ENCODE data around the gene TSHZ2.
"Not testable (repeated sequence)": the region's sequence is repeated elsewhere in the genome, so short reads cannot be mapped to it uniquely, and the experiment has no call there.

Gene TSHZ2

DNA sequence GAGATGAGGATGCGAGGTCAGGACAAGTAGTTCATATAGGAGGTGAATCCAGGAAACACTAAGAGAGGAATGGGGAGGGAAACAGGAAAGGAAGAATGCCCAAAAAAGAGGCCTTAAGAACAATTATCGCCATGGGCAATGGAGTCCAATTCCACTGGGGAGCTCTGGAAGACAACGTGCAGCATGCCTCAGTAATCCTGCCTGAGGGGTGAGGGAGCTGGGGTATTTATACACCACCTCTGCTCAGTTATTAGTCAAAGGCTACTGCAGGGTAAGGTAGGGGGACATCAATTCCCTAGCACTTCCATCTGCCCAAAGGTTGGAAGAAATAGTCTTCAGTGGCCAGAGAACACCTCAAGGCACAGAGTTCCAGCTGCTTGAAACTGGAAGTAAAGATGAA, 525.1 kb downstream of the TSHZ2 start:
- H3K36me3 ChIP-seq (ENCODE audit: control insufficient read depth, insufficient read depth, low read length, severe bottlenecking), result no peaks in the 10 kb centered on the region
- no peaks in the 10 kb centered on the region for H3K9me3 ChIP-seq (ENCODE audit: control insufficient read depth, low read length)
- no peak overlapping the region for H3K9ac ChIP-seq (ENCODE audit: low read length)
- no peak overlapping the region for H3K4me3 ChIP-seq (ENCODE audit: low read length)
- peaks cover 13% of the 10 kb centered on the region for H3K4me1 ChIP-seq (ENCODE audit: control insufficient read depth, insufficient read depth, low read length)
- no peak for DNase-seq (ENCODE audit: low read depth)
- H3K27me3 ChIP-seq (replicated peaks; ENCODE audit: control insufficient read depth, insufficient read depth, low read length), result no peaks in the 10 kb centered on the region

DNA sequence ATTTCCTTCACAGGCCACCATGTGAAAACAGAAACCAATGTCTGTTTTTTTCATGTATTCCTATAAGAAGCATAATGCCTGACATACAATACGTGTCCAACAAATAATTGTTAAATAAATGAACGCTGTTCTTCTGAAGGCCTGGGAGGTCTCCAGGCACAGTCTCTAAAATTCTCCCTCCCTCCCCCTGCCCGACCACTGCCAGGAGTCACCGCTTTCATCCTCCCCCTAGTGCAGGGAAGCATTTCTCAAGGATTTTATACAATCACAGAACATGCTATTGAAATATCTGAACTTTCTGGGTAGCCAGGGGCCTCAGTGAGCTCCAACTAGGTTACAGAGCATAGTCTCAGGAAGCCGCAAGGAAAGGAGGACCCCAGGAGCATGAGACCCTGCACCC, 526.2 kb downstream of the TSHZ2 start:
- peaks cover 2% of the 10 kb centered on the region for H3K4me1 ChIP-seq (ENCODE audit: control insufficient read depth, insufficient read depth, low read length)

DNA sequence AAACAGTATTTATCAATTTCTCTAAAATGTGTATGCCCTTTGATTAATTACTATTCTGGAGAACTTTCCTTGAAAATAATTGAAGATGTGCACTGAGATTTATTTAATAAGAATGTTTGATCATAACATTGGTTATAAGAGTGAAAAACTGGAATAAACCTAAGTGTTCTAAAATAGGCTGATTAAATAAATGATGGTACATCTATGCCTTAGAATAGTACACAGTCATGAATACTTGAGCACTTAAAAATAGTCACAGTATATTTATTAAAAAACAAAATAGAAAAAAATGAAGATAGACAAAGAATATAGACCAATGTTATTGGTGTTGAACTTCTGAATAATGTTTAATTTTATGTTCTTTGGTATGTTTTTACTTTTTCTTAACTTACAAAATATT, 528.5 kb downstream of the TSHZ2 start:
- Histone ChIP-seq H3K4me3 (ENCODE audit: low read length) (no peak overlapping the region), H3K4me1 (ENCODE audit: control insufficient read depth, insufficient read depth, low read length) (no peaks in the 10 kb centered on the region), H3K9ac (ENCODE audit: low read length) (no peak overlapping the region), H3K9me3 (ENCODE audit: control insufficient read depth, low read length) (no peaks in the 10 kb centered on the region), H3K36me3 (ENCODE audit: control insufficient read depth, insufficient read depth, low read length, severe bottlenecking) (no peaks in the 10 kb centered on the region), H3K27me3 (replicated peaks; ENCODE audit: control insufficient read depth, insufficient read depth, low read length) (no peaks in the 10 kb centered on the region)
- no peak for DNase-seq (ENCODE audit: low read depth)

More for the DNA sequence above, 526.2 kb downstream of the TSHZ2 start:
- DNase-seq (ENCODE audit: low read depth), result no peak
- Histone ChIP-seq H3K4me3 (ENCODE audit: low read length) (no peak overlapping the region), H3K9me3 (ENCODE audit: control insufficient read depth, low read length) (no peaks in the 10 kb centered on the region), H3K36me3 (ENCODE audit: control insufficient read depth, insufficient read depth, low read length, severe bottlenecking) (no peaks in the 10 kb centered on the region), H3K27me3 (replicated peaks; ENCODE audit: control insufficient read depth, insufficient read depth, low read length) (no peaks in the 10 kb centered on the region), H3K9ac (ENCODE audit: low read length) (no peak overlapping the region)

DNA sequence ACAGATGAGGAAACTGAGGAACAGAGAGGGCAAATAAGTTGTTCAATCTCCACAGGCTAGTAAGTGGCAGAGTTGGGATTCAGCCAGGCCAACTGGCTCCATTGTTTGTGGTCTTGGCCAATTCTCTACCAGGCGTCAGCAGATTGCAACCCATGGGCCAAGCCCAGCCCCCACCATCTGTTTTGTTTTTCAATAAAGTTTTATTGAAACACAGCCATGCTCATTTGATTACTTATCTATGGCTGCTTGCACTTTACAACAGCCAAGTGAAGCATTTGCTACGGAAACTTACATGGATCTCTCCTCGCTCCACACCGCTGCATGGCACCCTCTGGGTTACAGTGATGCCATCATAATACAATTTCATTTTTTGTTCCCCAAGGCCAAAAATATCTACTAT, 530.7 kb downstream of the TSHZ2 start:
- Histone ChIP-seq H3K9me3 (ENCODE audit: control insufficient read depth, low read length) (no peaks in the 10 kb centered on the region), H3K9ac (ENCODE audit: low read length) (no peak overlapping the region), H3K27me3 (replicated peaks; ENCODE audit: control insufficient read depth, insufficient read depth, low read length) (no peaks in the 10 kb centered on the region), H3K4me1 (ENCODE audit: control insufficient read depth, insufficient read depth, low read length) (no peaks in the 10 kb centered on the region), H3K4me3 (ENCODE audit: low read length) (no peak overlapping the region), H3K36me3 (ENCODE audit: control insufficient read depth, insufficient read depth, low read length, severe bottlenecking) (no peaks in the 10 kb centered on the region)
- DNase-seq (ENCODE audit: low read depth), result no peak

DNA sequence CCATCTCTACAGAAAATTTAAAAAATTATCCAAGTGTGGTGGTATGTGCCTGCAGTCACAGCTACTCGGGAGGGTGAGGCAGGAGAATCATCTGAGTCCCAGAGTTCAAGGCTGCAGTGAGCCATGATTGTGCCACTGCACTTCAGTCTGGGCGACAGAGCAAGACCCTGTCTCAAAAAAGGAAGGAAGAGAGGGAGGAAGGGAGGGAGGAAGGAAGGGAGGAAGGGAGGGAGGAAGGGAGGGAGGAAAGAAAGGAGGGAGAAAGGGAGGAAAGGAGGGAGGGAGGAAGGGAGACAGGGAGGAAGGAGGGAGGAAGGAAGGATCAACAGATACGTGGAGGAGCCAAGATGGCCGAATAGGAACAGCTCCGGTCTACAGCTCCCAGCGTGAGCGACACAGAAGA, 531.4 kb downstream of the TSHZ2 start:
- Histone ChIP-seq H3K9ac (ENCODE audit: low read length) (no peak overlapping the region), H3K9me3 (ENCODE audit: control insufficient read depth, low read length) (no peaks in the 10 kb centered on the region), H3K36me3 (ENCODE audit: control insufficient read depth, insufficient read depth, low read length, severe bottlenecking) (no peaks in the 10 kb centered on the region), H3K4me1 (ENCODE audit: control insufficient read depth, insufficient read depth, low read length) (no peaks in the 10 kb centered on the region), H3K4me3 (ENCODE audit: low read length) (no peak overlapping the region), H3K27me3 (replicated peaks; ENCODE audit: control insufficient read depth, insufficient read depth, low read length) (no peaks in the 10 kb centered on the region)
- no peak for DNase-seq (ENCODE audit: low read depth)

DNA sequence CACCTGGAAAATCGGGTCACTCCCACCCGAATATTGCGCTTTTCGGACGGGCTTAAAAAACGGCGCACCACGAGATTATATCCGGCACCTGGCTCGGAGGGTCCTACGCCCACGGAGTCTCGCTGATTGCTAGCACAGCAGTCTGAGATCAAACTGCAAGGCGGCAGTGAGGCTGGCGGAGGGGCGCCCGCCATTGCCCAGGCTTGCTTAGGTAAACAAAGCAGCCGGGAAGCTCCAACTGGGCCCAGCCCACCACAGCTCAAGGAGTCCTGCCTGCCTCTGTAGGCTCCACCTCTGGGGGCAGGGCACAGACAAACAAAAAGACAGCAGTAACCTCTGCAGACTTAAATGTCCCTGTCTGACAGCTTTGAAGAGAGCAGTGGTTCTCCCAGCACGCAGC, 531.9 kb downstream of the TSHZ2 start:
- not testable (repeated sequence) for H3K4me1 ChIP-seq (ENCODE audit: control insufficient read depth, insufficient read depth, low read length); H3K4me3 ChIP-seq (ENCODE audit: low read length)

DNA sequence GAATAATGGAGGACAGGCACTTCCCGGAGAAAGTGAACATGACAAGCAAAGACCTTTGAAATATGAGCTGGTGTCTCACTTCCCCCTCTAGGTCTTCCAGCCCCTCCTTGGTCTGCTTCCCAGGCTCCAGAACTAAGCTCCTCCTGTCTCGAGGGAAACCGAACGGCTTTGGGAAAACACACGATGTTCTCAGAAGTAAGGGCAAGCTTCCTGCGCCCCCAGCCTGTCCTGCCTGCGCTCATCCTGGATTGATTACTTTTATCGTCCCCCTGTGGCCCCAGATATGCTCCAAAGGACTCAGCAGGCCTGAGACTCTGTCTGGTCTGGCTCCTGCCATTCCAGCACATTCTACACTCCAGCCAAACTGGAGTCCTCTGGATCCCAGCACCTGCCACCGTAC, 538.1 kb downstream of the TSHZ2 start:
- H3K9me3 ChIP-seq (ENCODE audit: control insufficient read depth, low read length), result no peaks in the 10 kb centered on the region
- no peaks in the 10 kb centered on the region for H3K27me3 ChIP-seq (replicated peaks; ENCODE audit: control insufficient read depth, insufficient read depth, low read length)
- no peaks in the 10 kb centered on the region for H3K36me3 ChIP-seq (ENCODE audit: control insufficient read depth, insufficient read depth, low read length, severe bottlenecking)
- H3K9ac ChIP-seq (ENCODE audit: low read length), result no peak overlapping the region
- DNase-seq (ENCODE audit: low read depth), result no peak
- H3K4me3 ChIP-seq (ENCODE audit: low read length), result no peak overlapping the region
- no peaks in the 10 kb centered on the region for H3K4me1 ChIP-seq (ENCODE audit: control insufficient read depth, insufficient read depth, low read length)

More for the DNA sequence above, 531.9 kb downstream of the TSHZ2 start:
- H3K9ac ChIP-seq (ENCODE audit: low read length); H3K27me3 ChIP-seq (replicated peaks; ENCODE audit: control insufficient read depth, insufficient read depth, low read length); H3K36me3 ChIP-seq (ENCODE audit: control insufficient read depth, insufficient read depth, low read length, severe bottlenecking); DNase-seq (ENCODE audit: low read depth); H3K9me3 ChIP-seq (ENCODE audit: control insufficient read depth, low read length): not testable (repeated sequence)

DNA sequence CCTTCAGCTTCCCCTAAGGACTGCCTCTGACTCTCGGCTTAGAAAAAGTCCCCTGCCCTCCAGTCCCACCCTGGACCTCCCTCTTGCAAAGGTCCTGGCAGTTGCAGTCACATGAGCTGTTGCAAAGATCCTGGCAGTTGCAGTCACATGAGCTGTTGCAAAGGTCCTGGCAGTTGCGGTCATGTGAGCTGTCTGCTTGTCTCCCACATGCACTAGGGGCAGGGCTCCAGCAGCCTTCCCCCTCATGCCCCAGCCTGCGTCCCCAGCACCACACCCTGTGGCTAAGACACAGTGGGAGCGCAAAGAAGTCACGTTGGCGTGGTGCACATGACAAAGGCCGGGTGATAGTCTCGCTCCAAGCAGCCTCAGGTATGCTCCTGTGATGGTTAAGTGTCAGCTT, 538.5 kb downstream of the TSHZ2 start:
- no peak overlapping the region for H3K4me3 ChIP-seq (ENCODE audit: low read length)
- no peaks in the 10 kb centered on the region for H3K4me1 ChIP-seq (ENCODE audit: control insufficient read depth, insufficient read depth, low read length)
- no peaks in the 10 kb centered on the region for H3K27me3 ChIP-seq (replicated peaks; ENCODE audit: control insufficient read depth, insufficient read depth, low read length)
- H3K9ac ChIP-seq (ENCODE audit: low read length), result no peak overlapping the region
- no peaks in the 10 kb centered on the region for H3K9me3 ChIP-seq (ENCODE audit: control insufficient read depth, low read length)
- no peak for DNase-seq (ENCODE audit: low read depth)
- H3K36me3 ChIP-seq (ENCODE audit: control insufficient read depth, insufficient read depth, low read length, severe bottlenecking), result no peaks in the 10 kb centered on the region

DNA sequence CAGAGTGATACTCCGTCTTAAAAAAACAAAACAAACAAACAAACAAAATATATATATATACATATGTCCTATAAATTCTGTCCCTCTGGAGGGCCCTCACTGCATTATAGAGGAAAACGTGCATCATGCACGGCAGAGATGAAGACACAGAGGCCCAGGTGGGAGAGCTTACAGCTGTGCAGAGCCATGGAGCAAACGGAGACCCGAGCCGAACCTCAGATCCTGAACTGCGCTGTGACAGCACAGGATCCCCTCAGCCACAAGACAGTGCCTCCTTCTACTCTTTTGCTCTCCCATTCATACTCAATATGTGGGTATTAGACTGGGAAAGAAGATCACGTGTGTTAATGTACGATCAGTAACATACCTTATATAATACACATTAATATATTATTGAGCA, 539.9 kb downstream of the TSHZ2 start:
- Histone ChIP-seq H3K9ac (ENCODE audit: low read length) (no peak overlapping the region), H3K9me3 (ENCODE audit: control insufficient read depth, low read length) (no peaks in the 10 kb centered on the region), H3K27me3 (replicated peaks; ENCODE audit: control insufficient read depth, insufficient read depth, low read length) (no peaks in the 10 kb centered on the region), H3K4me3 (ENCODE audit: low read length) (no peak overlapping the region), H3K36me3 (ENCODE audit: control insufficient read depth, insufficient read depth, low read length, severe bottlenecking) (no peaks in the 10 kb centered on the region), H3K4me1 (ENCODE audit: control insufficient read depth, insufficient read depth, low read length) (no peaks in the 10 kb centered on the region)
- DNase-seq (ENCODE audit: low read depth), result no peak

DNA sequence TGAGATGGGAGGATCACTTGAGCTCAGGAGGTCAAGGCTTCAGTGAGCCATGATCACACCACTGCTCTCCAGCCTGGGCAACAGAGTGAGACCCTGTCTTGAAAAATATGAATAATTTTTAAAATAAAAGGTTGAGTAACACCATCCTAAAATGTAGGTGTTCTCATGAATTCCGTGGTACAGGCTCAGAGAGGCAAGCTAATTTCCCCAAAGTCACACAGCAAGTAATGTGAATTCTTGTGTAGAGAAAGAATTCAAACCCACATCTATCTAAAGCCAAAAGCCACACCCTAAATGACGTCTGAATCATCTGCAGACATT, 541.0 kb downstream of the TSHZ2 start:
- Histone ChIP-seq H3K4me3 (ENCODE audit: low read length) (no peak overlapping the region), H3K4me1 (ENCODE audit: control insufficient read depth, insufficient read depth, low read length) (no peaks in the 10 kb centered on the region), H3K9me3 (ENCODE audit: control insufficient read depth, low read length) (no peaks in the 10 kb centered on the region), H3K27me3 (replicated peaks; ENCODE audit: control insufficient read depth, insufficient read depth, low read length) (no peaks in the 10 kb centered on the region), H3K9ac (ENCODE audit: low read length) (no peak overlapping the region), H3K36me3 (ENCODE audit: control insufficient read depth, insufficient read depth, low read length, severe bottlenecking) (no peaks in the 10 kb centered on the region)
- no peak for DNase-seq (ENCODE audit: low read depth)

DNA sequence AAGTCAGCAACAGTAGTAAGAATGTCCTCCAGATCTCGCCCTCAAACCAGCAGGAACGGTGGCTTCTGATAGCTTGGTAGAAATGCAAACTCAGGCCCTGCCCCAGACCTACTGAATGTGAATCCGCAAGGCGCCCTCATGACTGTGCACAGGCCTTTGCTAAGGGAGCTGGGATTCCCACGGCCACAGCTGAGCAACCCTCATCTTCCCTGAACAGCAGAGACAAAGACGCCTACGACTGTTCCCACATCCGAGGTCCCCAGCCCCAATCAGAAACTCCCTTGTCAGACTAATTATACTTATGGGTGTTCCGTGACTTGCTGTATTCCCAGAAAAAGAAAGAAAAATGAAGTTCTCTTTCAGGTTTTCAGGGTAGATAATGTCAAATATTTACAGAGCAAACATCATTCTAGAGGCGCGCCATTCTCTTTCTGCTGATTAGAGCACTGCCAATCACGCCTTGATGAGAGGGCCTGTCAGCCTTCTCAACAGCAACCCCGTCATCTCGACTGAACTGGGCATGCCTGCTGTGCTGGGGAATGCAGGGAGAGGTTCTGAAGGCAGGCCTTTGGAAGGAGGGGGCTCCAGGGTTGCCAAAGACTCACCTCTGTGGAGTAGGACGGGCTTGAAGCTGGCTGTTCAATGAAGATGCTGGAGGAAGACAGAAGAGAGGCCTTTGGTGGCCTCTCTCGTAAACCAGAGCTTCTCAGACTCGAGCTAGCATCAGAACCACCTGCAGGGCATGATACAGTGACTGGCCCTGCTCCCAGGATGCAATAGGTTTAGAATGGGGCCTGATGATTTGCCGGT, 541.5 kb downstream of the TSHZ2 start:
- no peaks in the 10 kb centered on the region for H3K27me3 ChIP-seq (replicated peaks; ENCODE audit: control insufficient read depth, insufficient read depth, low read length)
- DNase-seq (ENCODE audit: low read depth), result no peak
- H3K4me1 ChIP-seq (ENCODE audit: control insufficient read depth, insufficient read depth, low read length), result no peaks in the 10 kb centered on the region
- H3K9ac ChIP-seq (ENCODE audit: low read length), result no peak overlapping the region
- no peaks in the 10 kb centered on the region for H3K9me3 ChIP-seq (ENCODE audit: control insufficient read depth, low read length)
- H3K36me3 ChIP-seq (ENCODE audit: control insufficient read depth, insufficient read depth, low read length, severe bottlenecking), result no peaks in the 10 kb centered on the region
- H3K4me3 ChIP-seq (ENCODE audit: low read length), result no peak overlapping the region

DNA sequence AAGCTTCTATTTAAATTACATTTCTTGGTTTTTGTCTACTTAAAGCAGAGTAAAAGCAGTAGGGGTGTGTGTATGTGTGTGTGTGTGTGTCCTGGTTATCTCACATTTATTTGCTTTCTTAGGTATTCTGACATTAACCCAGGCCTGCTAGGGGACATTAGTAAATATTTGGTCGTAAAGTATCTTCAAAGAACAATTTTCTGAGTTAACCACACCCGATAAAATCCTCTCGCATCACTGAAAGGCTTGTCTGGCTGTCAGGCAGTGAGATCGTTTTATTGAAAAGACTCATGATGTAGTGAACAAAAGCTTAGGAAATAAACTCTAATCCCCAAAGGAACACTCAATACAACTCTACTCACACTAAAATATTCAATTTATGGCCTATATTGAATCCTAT, 543.6 kb downstream of the TSHZ2 start:
- H3K36me3 ChIP-seq (ENCODE audit: control insufficient read depth, insufficient read depth, low read length, severe bottlenecking), result no peaks in the 10 kb centered on the region
- no peak overlapping the region for H3K9ac ChIP-seq (ENCODE audit: low read length)
- peaks cover 3% of the 10 kb centered on the region for H3K4me1 ChIP-seq (ENCODE audit: control insufficient read depth, insufficient read depth, low read length)
- H3K9me3 ChIP-seq (ENCODE audit: control insufficient read depth, low read length), result no peaks in the 10 kb centered on the region
- no peaks in the 10 kb centered on the region for H3K27me3 ChIP-seq (replicated peaks; ENCODE audit: control insufficient read depth, insufficient read depth, low read length)
- DNase-seq (ENCODE audit: low read depth), result no peak
- no peak overlapping the region for H3K4me3 ChIP-seq (ENCODE audit: low read length)
